HG03439 (cell line): Measurements from ENCODE around the gene GPR18.
A peak's percentile ranks its signal among the peaks of the same experiment; 100 is the strongest.
"Not testable (repeated sequence)": the region's sequence is repeated elsewhere in the genome, so short reads cannot be mapped to it uniquely, and the experiment has no call there.

ENCODE experiments used
- ATAC-seq: cut with Tn5 transposase; IDR thresholded peaks from one replicate; pipeline ENCODE4 v1.9.1; 2021; ENCODE audit warnings: mild to moderate bottlenecking, moderate library complexity; ENCODE audit not compliant: unreplicated experiment

Gene GPR18

DNA sequence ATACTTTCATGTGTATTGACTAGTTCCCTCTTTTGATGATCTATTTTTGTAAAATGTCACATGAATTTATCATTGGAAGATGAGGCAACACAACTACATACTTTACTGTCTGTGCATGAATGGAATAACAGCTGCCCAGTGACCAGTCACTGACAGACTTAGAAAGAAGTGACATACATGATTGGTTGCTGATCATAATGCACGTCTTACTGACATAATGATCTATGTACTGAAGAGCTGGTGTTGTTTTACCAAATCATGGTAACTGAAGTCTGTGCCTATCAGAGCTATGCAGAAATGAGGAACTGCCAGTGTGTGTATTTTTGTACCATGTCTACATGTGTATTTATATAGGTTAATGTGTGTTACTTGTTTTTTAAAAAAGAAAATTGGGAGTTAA is 26.5 kb downstream of the GPR18 start:
- ATAC-seq, result no peak

DNA sequence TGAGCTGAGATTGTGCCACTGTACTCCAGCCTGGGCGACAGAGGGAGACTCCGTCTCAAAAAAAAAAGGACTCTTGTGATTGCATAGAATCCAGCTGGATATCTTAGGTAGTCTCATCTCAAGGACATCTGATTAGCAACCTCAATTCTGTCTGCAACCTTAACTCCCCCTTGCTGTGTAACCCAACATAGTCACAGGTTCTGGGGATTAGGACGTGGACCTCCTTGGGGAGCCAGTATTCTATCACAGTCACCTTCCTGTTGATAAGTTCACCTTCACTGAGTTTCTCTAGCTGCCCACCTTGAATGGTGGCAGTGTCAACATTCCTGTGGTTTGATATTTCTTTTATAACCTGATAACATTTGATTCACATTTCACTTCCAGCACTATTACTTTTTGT is 27.2 kb downstream of the GPR18 start:
- ATAC-seq, result no peak

DNA sequence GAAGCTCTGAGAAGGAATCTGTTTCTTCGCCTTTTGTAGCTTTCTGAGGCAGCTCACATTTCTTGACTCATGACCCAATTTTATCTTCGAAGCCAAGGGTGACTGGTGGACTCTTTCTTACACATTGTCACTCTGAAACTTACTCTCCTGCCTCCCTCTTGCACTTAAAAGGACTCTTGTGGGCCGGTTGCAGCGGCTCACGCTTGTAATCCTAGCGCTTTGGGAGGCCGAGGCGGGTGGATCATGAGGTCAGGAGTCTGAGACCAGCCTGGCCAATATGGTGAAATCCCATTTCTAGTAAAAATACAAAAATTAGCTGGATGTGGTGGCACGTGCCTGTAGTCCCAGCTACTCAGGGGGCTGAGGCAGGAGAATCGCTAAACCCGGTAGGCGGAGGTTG is 27.6 kb downstream of the GPR18 start:
- ATAC-seq, result not testable (repeated sequence)

DNA sequence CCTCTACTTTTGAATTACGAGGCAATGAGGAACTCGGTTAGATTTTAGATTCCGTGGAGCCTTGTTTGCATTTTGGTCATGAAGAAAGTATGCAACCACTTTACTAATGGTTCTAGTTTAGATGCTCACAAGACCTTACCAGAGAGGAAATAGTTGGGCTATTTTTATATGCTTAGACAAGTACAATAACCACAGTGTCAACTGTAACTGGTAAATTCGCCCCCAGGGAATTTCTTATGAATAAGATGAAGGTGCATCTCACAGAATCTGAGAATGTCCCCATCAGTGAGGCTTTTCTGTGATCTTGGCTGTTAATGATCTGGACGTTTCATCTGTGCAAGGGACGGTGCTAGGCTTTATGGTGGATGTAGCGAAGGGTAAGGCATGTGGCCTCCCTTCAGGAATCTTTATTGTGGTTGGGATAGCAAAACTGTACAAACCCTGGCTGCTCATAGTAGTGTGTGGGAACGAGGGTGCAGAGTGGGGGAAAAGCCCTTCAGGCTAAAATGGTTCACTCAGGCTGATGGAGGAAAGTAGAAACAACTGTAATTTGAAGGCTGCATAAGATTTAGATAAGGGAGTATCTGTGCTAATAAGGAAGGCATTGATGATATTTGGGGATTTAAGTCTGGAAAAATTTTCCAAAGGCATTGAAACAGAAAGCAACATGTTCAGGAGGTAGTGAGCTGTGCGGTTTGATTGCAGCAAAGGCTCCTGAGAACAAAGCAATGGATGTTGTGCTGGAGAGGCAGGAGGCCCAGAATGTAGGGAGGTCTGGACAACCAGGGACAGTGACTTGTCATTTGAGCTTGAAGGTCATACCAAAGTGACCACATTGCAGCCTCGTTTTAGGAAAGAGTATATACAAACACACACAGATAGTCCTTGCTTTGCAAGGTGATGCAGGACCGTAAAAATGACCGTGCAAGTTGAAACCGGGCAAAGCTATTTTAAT is 29.2 kb downstream of the GPR18 start:
- peak; percentile 85 for ATAC-seq

DNA sequence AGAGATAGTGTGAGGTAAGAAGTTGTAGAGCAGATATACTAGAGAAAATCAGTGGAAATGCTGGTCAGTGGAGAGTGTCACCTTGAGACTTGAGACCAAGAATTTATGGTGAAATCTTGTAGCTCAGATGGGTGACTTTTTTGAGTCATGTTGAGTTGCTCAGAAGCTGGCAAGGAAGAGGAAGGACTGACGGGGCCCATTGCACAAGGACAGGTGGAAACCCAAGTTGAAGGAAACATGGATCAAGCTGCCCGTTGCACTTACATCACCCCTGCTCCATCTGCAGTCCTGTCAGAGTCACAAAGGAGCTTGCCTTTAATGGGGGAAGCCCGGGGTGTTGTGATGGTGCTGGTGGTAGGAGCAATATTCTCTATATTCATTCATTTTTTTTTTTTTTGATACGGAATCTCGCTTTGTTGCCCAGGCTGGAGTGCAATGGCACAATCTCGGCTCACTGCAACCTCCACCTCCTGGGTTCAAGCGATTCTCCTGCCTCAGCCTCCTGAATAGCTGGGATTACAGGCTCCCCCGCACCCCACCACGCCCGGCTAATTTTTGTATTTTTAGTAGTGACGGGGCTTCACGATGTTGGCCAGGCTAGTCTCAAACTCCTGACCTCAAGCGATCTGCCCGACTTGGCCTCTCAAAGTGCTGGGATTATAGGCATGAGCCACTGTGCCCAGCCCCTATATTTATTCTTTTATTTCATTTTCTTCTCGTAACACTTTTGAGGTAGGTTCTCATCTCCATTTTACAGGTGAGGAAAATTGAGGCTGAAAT is 30.1 kb downstream of the GPR18 start:
- ATAC-seq, result no peak

DNA sequence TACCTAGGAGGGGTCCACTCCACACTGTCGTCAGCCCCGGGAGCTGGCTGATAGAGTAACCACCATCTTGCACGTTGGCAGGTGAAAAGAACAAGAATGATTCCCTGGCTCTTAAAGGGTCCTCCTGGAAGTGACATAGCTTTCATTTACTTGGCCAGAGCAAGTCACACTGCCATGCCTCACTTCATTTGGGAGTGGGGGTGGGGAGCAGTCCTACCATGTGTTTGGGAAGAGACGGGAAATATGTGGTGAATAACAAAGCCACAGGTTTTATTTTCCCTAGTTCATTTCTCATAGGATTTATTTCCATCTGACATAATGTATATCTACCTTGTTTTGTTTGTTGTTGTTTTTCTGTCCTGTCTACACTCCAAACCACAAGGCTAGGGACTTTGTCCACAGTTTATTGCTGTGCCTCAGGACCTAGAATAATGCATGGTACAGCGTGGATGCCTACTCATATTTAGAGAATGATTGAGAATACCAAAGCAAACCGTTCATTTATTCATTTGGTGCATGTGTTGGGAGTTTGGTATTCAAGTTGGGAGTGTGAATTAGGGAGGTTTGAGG is 30.8 kb downstream of the GPR18 start:
- ATAC-seq, result no peak

DNA sequence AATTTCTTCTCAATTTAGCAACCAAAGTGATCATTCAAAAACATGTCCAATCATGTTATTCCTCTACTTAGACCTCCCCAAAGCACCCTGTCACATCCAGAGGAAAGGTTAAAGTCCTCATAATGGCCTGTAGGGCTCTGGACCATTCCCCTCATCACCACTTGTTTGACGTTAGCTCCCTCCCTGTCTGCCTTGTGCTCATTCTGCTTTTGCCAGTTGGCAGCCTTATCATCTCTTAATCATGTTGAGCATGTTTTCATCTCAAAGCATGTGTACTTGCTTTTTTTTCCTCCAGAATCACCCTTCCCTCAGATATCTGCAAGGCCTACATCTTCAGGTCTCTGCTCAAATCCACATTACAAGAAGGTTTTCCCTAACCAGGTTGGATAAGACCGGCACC is 31.7 kb downstream of the GPR18 start:
- no peak for ATAC-seq

DNA sequence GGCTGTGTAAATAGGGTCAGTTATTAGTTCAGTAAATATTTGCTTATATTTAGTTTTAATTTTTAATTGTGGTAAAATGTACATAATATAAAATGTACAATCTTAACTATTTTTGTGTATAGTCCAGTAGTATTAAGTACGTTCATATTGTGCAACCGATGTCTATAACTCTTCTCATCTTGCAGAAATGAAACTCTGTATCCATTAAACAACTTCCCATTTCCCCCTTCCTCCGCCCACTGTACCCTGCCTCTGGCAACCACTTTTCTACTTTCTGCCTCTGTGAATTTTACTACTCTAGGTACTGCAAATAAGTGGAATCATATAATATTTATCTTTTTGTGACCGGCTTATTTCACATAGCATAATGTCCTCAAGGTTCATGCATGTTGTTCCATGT is 33.1 kb downstream of the GPR18 start:
- no peak for ATAC-seq

DNA sequence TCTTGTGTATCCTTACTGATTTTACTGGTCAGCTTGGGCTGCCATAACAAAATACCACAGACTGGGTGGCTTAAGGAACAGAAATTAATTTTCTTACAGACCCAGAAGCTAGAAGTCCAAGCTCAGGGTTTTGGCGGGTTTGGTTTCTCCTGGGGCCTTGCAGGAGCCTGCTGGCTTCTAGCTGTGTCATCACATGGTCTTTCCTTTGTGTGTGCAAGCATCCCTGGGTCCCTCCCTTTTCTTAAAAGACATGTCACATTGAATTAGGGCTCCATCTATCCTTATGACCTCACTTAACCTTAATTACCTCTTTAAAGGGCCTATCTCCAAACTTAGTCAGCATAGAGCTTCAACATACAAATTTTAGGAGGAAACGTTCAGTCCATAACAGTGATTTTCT is 34.2 kb downstream of the GPR18 start:
- no peak for ATAC-seq

DNA sequence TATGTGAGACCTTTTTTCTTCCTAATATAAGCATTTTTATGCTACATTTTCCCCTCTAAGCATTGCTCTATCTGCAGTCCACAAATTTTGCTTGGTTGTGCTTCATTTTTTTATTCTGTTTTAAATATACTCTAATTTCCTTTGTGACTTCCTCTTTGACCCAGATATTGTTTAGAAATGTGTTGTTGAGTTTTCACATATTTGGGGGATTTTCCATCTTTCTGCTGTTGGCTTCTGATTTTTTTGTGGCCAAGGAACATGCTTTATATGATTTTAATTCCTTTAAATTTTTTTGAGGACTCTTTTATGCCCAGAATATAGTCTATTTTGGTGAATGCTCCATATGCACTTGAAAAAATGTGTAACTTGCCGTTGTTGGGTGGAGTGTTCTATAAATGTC is 34.6 kb downstream of the GPR18 start:
- ATAC-seq, result no peak

DNA sequence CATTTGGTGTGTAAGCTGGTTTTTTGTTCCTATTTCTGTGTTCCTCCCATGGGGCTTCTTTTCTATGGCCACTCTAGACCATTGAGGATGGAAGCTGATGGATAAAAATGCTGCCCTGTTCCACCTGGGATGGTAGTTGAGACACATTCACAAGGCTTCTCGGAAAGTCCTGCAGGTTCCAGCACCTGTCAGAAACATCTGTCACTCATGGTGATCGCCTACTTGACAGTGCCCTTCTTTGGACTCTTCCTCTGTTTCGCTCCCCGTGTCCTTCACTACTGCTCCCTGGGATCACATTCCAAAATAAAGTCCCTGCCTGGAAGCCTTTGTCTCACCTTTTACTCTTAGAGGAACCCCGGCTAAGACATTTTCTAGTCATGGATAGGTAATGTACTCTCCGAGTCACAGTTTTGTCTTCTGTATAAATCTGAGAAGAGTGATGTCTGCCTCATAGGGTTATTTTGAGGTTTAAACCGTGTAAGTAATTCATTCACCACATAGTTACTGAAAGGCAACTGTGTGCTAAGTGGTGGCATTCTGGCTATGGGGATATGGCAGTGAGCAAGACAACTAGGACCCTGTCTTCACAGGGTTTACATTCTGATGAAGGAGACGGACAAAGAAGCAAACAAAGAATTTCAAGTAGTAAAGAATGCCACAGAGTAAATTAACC is 36.5 kb downstream of the GPR18 start:
- ATAC-seq, result no peak

DNA sequence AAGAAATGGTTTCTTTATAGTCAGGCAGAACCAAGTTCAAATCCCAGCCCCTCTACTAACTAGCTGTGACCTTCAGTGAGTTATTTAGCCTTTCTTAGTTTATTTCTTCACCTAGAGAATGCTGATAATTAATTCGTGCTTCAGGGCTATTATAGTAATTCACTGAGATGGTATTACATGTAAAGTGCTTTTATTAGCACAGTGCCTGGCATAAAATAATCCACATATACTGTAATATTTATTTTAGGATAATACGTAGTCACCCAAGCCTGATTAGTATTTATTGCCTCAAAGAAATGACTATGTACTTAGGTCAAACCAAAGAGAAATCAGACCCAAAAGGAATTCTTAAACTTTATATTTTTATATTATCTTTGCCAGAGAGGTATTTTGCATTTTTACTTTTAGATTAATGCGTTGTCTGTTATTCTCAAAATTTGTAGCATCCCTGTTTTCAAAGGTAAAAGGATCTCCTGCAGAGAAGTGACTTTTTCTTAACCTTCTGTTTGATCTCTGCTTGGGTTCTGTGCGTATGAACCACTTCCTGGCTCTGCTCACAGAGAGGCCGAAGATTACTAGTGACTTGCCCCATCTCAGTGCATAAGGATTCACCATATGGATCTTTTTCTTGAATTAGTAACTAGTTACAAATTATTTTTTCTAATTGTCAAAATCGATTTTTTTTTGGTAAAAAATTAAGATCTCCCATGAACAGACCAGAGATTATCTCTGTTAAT is 37.8 kb downstream of the GPR18 start:
- ATAC-seq, result no peak

DNA sequence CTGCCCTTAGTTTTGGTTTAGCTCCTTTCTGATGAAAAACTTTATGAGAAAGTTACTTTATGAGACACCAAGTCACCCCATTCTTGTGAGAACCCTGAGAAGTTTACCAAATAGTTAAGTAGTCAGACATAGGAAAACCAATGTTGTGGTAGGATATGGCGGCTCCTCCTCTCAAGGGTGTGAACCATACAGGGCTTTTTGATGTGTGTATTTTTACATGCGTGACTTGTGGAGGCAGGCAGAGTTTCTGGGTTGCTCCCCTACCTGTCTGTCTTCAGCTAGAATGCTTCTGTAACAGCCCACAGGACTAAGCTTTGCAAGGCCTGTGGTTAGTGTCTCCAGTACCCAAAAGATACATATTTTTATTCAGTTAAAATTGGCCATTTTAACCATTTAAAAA is 39.2 kb downstream of the GPR18 start:
- no peak for ATAC-seq

DNA sequence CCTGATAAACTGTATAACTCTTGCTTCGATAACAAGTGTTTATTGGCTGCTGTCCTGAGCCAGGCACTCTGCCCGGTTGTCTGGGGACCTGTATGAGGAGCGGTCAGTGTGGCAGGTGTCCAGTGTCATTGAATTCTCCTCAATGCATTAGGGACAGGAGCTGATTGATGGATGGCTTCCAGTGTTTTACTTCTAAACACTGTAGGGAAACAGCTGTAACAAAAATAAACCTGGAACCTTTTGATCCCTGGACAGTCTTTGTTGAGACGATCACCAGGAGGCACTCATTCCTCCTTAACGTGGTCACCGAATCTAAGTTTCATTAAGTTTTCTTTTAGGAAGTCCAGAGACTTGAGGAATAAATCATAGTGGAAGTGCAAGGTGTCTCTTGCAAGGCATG is 39.6 kb downstream of the GPR18 start:
- ATAC-seq, result no peak

DNA sequence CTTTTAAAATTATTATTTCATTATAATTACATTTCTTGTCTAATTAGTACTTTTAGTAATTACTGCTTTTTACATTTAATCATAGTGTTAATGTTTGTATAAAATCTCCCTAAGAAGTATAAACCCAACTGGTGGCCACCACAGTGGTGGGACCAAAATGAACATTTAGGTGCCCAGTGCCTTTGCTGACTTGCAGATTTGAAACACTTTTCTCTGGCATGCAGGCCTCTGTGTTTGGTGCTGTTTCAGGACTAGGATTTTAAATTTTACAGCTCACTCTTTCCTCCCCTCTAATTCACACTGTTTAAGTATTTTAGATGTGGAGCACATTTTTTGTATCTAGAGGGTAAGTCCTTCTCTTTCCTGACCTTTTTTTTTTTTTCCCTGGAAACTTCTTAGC is 40.1 kb downstream of the GPR18 start:
- no peak for ATAC-seq

DNA sequence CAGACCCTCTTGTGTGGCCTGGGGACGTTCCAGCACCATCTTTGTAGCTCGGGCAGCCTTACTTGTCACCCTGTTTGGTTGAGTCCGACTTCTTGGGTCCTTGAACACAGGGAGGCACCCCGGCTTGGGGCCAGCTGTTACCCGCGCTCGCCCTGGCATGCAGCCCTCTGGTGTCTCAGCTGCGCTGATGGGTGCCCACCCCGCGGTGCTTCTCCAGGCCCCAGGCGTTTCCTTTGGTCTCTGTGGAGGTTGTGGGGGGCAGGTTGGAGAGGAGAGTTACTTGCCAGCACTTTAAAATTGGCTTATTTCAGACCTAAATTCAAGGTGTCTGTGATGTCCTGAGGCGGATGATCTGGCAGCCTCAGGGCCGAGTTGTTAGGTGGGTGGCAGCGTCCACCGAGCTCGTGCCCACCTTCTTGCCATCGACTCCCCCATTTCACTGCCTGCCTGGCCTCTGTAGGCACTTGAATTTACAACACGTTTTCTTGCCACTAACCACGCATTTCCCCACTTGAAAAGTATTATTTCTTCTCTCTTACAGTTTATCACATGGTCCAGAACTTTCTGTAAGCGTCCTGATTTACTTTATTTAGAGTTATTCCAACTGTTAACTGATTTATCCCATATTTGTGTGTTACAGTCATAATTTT is 40.6 kb downstream of the GPR18 start:
- no peak for ATAC-seq

DNA sequence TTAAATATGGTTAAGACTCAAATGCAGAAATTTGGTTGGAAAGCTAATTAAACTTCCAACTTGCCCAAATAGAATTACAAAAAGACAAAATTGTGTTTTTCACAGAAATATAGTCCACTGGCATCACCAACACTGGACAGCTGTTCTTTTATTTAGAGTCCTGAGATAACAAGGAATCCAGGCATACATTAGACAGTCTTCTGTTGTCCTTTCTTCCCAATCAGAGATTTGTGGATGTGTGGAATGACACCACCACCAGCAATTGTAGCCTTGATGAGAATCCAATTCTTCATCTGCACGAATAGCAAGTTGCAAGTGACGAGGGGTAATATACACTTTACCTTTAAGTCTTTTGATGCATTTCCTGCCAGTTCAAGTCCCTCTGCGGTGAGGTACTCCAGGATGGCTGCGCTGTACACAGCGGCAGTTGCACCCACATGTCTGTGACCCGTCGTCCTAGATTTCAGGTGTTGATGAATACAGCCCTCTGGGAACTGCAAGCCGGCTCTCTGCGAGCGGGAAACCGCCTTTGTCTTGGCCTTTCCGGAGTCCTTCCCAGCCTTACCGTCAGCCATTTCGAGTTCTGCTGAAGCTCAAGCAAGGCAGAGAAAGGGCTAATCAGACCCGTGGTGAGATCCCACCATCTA is 42.9 kb downstream of the GPR18 start:
- no peak for ATAC-seq

DNA sequence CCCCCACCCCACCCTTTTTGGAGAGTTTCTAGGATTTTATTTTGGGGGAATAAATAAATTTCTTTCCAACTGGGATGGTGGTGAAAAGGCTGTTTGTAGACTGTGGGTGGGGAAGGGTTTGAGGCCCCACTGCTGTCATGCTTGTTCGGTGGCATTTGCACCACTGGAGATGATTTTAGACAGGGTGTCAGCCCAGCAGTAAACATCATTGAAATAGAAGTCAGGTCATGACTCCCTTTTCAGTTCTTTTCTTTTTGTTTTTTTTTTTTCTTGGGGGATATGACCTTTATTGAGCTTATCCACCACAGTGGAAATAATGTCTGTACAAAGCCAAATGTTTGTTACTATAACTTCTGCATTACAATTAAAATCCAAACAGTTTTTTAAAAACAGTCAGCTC is 43.4 kb downstream of the GPR18 start:
- no peak for ATAC-seq

DNA sequence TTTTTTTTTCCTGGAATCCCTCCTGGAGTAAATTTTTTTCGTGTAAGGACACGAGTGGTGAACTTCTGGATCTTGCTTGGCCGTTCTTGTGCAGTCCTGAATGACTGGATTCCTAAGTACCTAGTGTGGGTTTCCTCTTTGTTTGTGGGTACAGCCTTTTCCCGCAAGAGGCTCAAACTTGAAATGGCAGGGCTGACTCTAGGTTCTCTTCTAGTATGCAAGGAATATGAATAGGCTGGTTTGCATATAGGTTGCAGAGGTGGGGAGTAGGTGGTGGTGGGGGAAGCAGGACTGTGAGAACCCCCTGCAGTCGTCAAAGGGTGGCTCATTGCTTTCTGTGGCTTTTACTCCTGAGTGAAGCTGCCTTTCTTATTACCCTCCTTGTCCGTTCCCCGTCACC is 43.9 kb downstream of the GPR18 start:
- ATAC-seq, result peak; percentile 44
